HG03565 (cell line): ENCODE data around the gene ITGA11.

Source experiments
- ATAC-seq: cut with Tn5 transposase; IDR thresholded peaks from one replicate; pipeline ENCODE4 v1.9.1; 2021; ENCODE audit warnings: mild to moderate bottlenecking, moderate library complexity; ENCODE audit not compliant: unreplicated experiment

Gene ITGA11

GRCh38 chr15:68275165-68275746 lies 156.7 kb downstream of the ITGA11 start:
- no peak for ATAC-seq

DNA sequence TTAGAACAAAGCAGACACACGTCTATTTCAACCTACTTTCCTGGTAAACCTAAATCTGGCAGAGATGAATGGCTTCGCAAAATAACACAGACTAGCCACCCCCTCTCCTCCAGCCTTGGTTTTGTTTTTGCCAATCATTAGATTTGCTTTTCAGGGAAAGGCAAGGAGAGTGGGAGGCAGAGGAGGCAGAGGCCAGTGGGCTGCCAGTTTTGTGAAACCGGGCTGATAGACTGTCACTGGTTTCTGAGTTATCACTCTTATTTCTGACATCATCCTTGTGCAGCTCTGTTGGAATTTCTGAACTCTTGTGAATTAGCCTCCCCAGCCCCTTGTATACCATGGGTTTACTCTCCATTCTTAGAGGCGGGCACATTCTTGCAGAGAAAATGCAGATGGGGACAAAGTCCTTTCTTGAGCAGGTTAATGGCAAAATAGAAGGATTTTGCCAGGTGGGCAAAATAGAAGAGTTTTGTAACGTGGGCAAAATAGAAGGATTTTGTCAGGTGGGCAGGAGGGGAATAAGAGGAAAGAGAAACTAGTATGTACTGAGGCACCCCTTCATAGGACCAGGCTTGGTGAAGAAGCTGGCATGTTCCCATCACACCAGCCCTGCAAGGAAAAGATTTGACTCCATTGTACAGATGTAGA lies 157.6 kb downstream of the ITGA11 start:
- ATAC-seq = no peak

DNA sequence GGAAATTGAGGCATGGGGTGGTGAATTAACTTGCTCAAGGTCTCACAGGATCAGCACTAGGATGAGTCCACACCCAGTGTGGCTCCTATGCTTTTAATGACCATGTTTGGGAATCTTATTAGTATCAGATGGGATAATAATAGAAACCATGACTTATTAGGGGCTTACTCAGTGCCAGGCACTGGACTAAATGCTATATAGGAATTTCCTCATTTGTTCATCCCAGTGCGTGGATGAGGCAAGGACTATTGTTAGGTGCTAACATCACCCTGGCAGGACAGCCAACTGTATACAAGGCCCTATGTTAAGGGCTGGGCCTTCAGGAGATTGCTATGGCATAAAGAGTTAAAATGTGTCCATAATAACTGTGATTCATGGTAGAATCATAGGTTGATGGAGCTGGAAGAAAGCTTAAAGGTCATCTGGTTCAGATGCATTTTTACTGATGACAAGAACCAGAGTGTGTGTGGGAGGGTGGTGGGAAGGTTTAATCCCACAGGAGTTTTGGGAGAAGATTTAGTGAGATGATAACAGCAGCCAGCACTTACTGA lies 159.2 kb downstream of the ITGA11 start:
- ATAC-seq = no peak

DNA sequence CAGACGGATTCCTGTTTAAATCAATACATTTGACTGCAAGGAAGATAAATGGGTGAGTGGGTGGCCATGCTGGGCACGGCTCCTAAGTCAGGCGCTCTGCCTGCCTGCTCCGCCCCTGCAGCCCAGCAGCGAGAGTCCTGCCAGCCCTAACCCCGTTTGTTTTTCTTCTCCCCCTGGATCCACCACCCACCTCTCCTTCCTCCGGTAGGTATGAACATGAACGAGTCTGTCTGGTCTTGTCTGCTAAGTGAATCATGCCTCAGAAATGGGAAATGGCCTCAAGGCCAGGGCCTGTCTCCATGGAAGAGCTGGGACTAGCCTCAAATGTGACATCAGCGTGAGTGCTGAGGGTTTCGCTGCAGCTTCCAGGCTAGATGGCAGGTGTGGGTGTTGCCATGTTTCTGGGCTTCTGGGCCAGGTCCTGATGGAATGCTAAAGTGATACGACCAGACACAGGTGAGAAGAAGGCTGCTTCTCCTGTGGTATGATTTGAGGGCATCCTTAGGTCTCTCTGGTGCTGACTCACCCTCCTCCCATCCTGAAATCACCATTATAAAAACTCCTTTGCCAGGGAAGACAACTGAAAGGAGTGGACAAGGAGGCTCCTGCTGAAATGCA lies 160.0 kb downstream of the ITGA11 start:
- no peak for ATAC-seq

DNA sequence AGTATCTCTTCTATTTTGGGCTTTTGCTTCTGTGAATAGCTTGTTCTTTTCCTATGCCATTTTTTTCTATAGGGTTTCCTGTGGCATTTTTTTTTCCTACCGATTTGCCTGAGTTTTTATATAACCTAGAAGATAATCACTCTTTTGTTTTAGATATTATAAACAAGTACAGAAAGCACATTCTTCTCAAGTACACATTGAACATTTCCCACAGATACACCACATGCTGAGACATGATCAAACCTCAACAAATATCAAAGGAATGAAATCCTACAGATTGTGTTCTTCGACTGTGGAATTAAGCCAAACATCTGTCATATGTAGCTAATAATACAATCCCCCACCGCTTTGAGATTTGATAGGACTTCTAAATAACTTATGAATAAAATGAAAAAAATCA lies 163.6 kb downstream of the ITGA11 start:
- no peak for ATAC-seq

GRCh38 chr15:68265674-68266073 lies 166.3 kb downstream of the ITGA11 start:
- no peak for ATAC-seq

GRCh38 chr15:68265081-68265480 lies 166.9 kb downstream of the ITGA11 start:
- ATAC-seq = no peak

DNA sequence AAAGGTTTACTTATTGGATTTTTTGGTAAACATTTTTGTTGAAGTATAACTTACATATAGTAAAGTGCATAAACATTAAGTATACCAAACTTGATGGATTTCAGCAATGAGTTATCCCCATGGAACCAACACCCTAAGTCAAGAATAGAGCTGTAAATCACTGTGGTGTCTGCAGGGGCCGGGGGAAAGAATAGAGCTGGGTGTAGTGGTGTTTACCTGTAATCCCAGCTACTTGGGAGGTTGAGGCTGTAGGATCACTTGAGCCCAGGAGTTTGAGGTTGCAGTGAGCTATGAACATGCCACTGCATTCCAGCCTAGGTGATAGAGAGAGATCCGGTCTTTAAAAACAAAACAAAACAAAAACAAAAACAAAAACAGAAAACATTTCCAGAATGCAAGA lies 167.7 kb downstream of the ITGA11 start:
- ATAC-seq = no peak

DNA sequence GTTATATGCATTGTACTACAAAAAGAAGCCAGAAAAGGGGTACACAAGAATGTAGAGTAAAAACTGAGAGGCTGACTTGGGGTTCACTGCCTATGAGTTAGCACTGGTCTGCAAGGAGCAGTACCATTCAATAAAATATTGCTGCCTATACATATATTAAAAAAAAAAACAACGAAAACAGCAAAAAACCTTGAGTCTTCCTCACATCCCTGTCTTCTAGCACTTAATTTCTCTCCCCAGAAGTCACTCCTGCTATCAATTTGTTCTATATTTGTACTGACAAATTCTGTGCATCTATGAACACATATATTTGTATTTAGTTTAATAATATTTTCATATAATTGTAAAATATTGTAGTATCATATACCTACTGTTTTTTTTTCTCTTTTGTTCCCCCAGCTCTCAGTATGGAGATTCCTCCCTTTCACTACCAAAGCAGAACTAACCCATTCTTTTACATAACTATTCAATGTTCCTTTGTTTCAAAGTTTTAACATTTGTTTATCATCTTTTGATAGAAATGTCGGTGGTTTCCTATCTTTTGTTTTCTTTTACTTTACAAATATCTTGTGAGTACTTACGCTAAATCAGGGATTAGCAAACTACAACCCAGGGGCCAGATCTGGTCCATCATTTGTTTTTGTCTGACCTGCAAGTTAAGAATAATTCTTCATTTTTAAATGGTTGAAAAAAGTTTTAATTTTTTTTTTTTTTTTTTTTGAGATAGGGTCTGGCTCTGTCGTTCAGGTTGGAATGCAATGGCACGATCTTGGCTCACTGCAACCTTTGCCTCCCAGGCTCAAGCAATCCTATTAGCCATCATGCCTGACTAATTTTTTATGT lies 169.2 kb downstream of the ITGA11 start:
- ATAC-seq = no peak

DNA sequence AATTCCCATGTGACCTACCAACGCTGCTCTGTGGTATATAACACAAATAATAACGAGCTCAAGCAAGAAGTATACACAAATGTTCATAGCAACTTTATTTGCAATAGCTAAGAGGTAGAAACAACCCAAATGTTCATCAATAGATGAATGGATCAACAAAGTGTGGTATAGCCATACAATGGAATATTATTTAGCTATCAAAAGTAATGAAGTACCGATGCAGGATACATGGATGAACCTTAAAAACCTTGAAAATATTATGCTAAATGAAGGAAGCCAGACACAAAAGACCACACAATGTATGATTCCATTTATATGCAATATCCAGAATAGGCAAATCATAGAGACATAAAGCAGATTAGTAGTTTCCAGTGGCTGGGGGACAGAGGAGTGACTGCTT lies 170.0 kb downstream of the ITGA11 start:
- ATAC-seq = no peak

- ATAC-seq = no peak
Measured at GRCh38 chr15:68261241-68261640, 170.7 kb downstream of the ITGA11 start.

- no peak for ATAC-seq
Measured at GRCh38 chr15:68259883-68260282, 172.1 kb downstream of the ITGA11 start.

- no peak for ATAC-seq
Measured at GRCh38 chr15:68258692-68259091, 173.3 kb downstream of the ITGA11 start.

DNA sequence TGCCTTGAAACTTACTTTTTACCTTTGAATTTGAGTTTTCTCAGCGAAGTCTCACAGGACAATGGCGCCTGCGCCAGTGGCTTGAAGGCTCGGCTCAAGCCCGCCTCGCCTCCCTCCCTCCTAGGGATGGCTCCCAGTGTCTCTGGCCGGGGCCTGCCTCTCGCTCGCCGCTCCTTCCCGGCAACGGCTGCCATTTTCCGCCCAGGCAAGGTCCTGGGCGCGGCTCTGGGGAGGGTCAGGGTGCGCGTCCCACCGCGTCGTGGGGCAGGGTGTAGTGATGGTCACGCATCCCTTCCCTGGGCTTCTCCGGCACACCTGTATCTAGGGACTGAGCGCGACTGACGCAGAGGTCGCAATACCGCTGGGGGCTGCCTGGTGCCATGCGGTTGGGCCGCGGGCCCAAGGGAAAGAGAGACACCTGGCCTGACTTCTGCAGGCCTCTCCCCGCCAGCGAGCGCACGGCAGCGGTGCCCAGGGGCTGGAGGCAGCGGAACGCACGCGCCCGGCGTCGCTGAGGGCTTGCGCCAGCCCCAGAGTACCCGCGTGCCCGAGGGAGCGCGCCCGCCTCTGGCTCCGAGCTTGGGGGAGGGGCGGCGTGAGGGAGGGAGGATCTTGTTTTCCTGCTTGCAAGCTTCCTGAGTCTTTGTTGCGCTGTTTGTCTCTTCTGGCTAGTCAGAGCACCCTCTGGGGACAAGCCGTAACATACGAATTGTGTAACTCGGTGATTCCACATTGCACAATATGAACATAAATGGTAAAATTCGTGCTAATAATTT lies 175.1 kb downstream of the ITGA11 start:
- no peak for ATAC-seq

GRCh38 chr15:68252925-68253534 lies 178.9 kb downstream of the ITGA11 start:
- ATAC-seq = no peak

GRCh38 chr15:68249058-68249713 lies 182.8 kb downstream of the ITGA11 start:
- ATAC-seq = no peak
